Islet of Langerhans (tissue), 1 donor: ENCODE results near the gene IRS1.
A peak's percentile ranks its signal among the peaks of the same experiment; 100 is the strongest.

ENCODE experiments used
- FAIRE-seq: peaks from one replicate; lab custom pipeline; 2011; peaks lifted over from hg19 to GRCh38; lab: Jason Lieb, UNC

IRS1 gene

GRCh38 chr2:226726546-226726945 is 73.1 kb downstream of the IRS1 start:
- no peak for FAIRE-seq

GRCh38 chr2:226725126-226725860 is 74.3 kb downstream of the IRS1 start:
- FAIRE-seq = no peak

GRCh38 chr2:226721541-226721940 is 78.1 kb downstream of the IRS1 start:
- FAIRE-seq = no peak

GRCh38 chr2:226720948-226721347 is 78.7 kb downstream of the IRS1 start:
- FAIRE-seq = no peak

GRCh38 chr2:226717719-226718118 is 81.9 kb downstream of the IRS1 start:
- FAIRE-seq = no peak

- no peak for FAIRE-seq
Measured at GRCh38 chr2:226716126-226716525, 83.5 kb downstream of the IRS1 start.

- FAIRE-seq = no peak
Measured at GRCh38 chr2:226715347-226715990, 84.2 kb downstream of the IRS1 start.

GRCh38 chr2:226712941-226713340 is 86.7 kb downstream of the IRS1 start:
- no peak for FAIRE-seq

- peak; percentile 38 for FAIRE-seq
Measured at GRCh38 chr2:226711606-226712296, 87.9 kb downstream of the IRS1 start.

- no peak for FAIRE-seq
Measured at GRCh38 chr2:226707499-226707898, 92.1 kb downstream of the IRS1 start.

- FAIRE-seq = no peak
Measured at GRCh38 chr2:226705965-226706364, 93.7 kb downstream of the IRS1 start.

GRCh38 chr2:226705133-226705886 is 94.3 kb downstream of the IRS1 start:
- no peak for FAIRE-seq

GRCh38 chr2:226703514-226703913 is 96.1 kb downstream of the IRS1 start:
- FAIRE-seq = no peak

GRCh38 chr2:226702376-226702775 is 97.2 kb downstream of the IRS1 start:
- no peak for FAIRE-seq

- no peak for FAIRE-seq
Measured at GRCh38 chr2:226701052-226701451, 98.6 kb downstream of the IRS1 start.

- no peak for FAIRE-seq
Measured at GRCh38 chr2:226699321-226699720, 100.3 kb downstream of the IRS1 start.

GRCh38 chr2:226698671-226699070 is 100.9 kb downstream of the IRS1 start:
- no peak for FAIRE-seq

- FAIRE-seq = no peak
Measured at GRCh38 chr2:226694586-226695284, 104.9 kb downstream of the IRS1 start.

- FAIRE-seq = no peak
Measured at GRCh38 chr2:226694149-226694548, 105.5 kb downstream of the IRS1 start.

GRCh38 chr2:226693521-226693920 is 106.1 kb downstream of the IRS1 start:
- FAIRE-seq = no peak

- FAIRE-seq = no peak
Measured at GRCh38 chr2:226692521-226693126, 107.0 kb downstream of the IRS1 start.

GRCh38 chr2:226691255-226691654 is 108.4 kb downstream of the IRS1 start:
- no peak for FAIRE-seq
